ENCODE data around the gene TRIM22.

The TRIM22 gene

GRCh38 chr11:5749836-5750235 is 60.2 kb downstream of the TRIM22 start:
- no peak overlapping the region for H3K4me3 ChIP-seq (ENCODE audit: low read depth, low read length)
- TF ChIP-seq CTCF (IDR thresholded peaks at IDR 0.05; ENCODE audit: insufficient read depth, low read depth, low read length, missing control alignments), result no peak
- DNase-seq (ENCODE audit: low read depth), result no peak

GRCh38 chr11:5753943-5754342 is 64.4 kb downstream of the TRIM22 start, which contains the start of gene OR52N4:
Gene OR52N4 (plus strand): TSS chr11:5754243. CDS start chr11:5754741, 498 bp downstream.
- no peak within 1 kb of the TSS for H3K4me3 ChIP-seq (ENCODE audit: low read depth, low read length)
- TF ChIP-seq CTCF (IDR thresholded peaks at IDR 0.05; ENCODE audit: insufficient read depth, low read depth, low read length, missing control alignments), result no peak
- no peak for DNase-seq (ENCODE audit: low read depth)

All from GM12865 (cell line).